HS-5 (cell line): ENCODE results near the gene MASP2.
A peak's percentile ranks its signal among the peaks of the same experiment; 100 is the strongest.
"Not testable (repeated sequence)": the region's sequence is repeated elsewhere in the genome, so short reads cannot be mapped to it uniquely, and the experiment has no call there.

ENCODE experiments used
- DNase-seq: peaks from one replicate; pipeline ENCODE4 v3.0.0-alpha.2; 2012; ENCODE audit warnings: low read depth

MASP2 gene

GRCh38 chr1:11046625-11047365, at the start of gene MASP2:
Gene MASP2, minus strand, starts transcription at chr1:11047239. Its CDS starts 32 bp downstream, at chr1:11047207.
- no peak for DNase-seq

GRCh38 chr1:11083784-11084183, 36.7 kb upstream of the MASP2 start:
- DNase-seq: not testable (repeated sequence)

GRCh38 chr1:11080931-11081330, 33.9 kb upstream of the MASP2 start:
- DNase-seq: no peak

GRCh38 chr1:11078631-11079030, 31.6 kb upstream of the MASP2 start:
- no peak for DNase-seq

GRCh38 chr1:11073398-11073797, 26.4 kb upstream of the MASP2 start:
- not testable (repeated sequence) for DNase-seq

GRCh38 chr1:11072216-11072917, 25.3 kb upstream of the MASP2 start:
- no peak for DNase-seq

GRCh38 chr1:11071463-11072215, 24.6 kb upstream of the MASP2 start:
- DNase-seq: no peak

- no peak for DNase-seq
These were observed 23.8 kb upstream of the MASP2 start for GRCh38 chr1:11070876-11071275.

- no peak for DNase-seq
These were observed 21.8 kb upstream of the MASP2 start for GRCh38 chr1:11068600-11069473.

GRCh38 chr1:11067716-11068599, 20.9 kb upstream of the MASP2 start:
- DNase-seq: no peak

GRCh38 chr1:11065796-11066195, 18.8 kb upstream of the MASP2 start:
- no peak for DNase-seq

- DNase-seq: no peak
These were observed 17.9 kb upstream of the MASP2 start for GRCh38 chr1:11064942-11065341.

GRCh38 chr1:11063937-11064537, 17.0 kb upstream of the MASP2 start:
- DNase-seq: not testable (repeated sequence)

GRCh38 chr1:11062965-11063401, 15.9 kb upstream of the MASP2 start:
- DNase-seq: no peak

GRCh38 chr1:11061652-11062365, 14.8 kb upstream of the MASP2 start:
- no peak for DNase-seq

- peak; percentile 68 for DNase-seq
These were observed 13.2 kb upstream of the MASP2 start, which contains the start of gene SRM for GRCh38 chr1:11059968-11060830. Gene SRM, minus strand, starts transcription at chr1:11060018. Its CDS starts 75 bp downstream, at chr1:11059943.

- no peak for DNase-seq
These were observed 12.3 kb upstream of the MASP2 start for GRCh38 chr1:11059155-11059967.
